Hepatocyte (in vitro differentiated cells): ENCODE data around the gene CSRP1. TPM values are rescaled to one million over a fixed set of nuclear protein-coding genes. Genes with fewer than 3 reads are reported as not detected.

Experiments used
- DNase-seq: peaks from one replicate; pipeline ENCODE4 v3.0.0-alpha.2; 2016; ENCODE audit warnings: low spot score
- H2AFZ ChIP-seq: fragments of 200-600 bp; sonication (generic); 2 replicates; pipeline ENCODE4 v1.6.0; 2016; ENCODE audit warnings: antibody characterized with exemption, mild to moderate bottlenecking
- H3K27ac ChIP-seq: fragments of 200-600 bp; sonication (generic); 2 replicates; pipeline ENCODE4 v1.5.1; 2016; ENCODE audit warnings: mild to moderate bottlenecking
- H3K27me3 ChIP-seq: fragments of 200-600 bp; sonication (generic); 2 replicates; pipeline ENCODE4 v1.6.1; 2016
- H3K36me3 ChIP-seq: fragments of 200-600 bp; sonication (generic); replicated peaks from 2 replicates; pipeline ENCODE4 v1.5.1; 2016; ENCODE audit warnings: low read depth; ENCODE audit not compliant: insufficient read depth
- H3K4me1 ChIP-seq: fragments of 200-600 bp; sonication (generic); 2 replicates; pipeline ENCODE4 v1.5.1; 2016; ENCODE audit warnings: mild to moderate bottlenecking, moderate library complexity; ENCODE audit not compliant: insufficient read depth
- H3K4me2 ChIP-seq: fragments of 200-600 bp; sonication (generic); 2 replicates; pipeline ENCODE4 v1.6.0; 2016
- H3K4me3 ChIP-seq: fragments of 200-600 bp; sonication (generic); 2 replicates; pipeline ENCODE4 v1.5.1; 2016; ENCODE audit warnings: mild to moderate bottlenecking
- H3K79me2 ChIP-seq: fragments of 200-600 bp; sonication (generic); 2 replicates; pipeline ENCODE4 v1.6.0; 2017; ENCODE audit warnings: mild to moderate bottlenecking
- H3K9me2 ChIP-seq: fragments of 200-600 bp; sonication (generic); replicated peaks from 2 replicates; pipeline ENCODE4 v1.6.0; 2017; ENCODE audit warnings: mild to moderate bottlenecking; ENCODE audit not compliant: insufficient read depth
- H3K9me3 ChIP-seq: fragments of 200-600 bp; sonication (generic); 2 replicates; pipeline ENCODE4 v1.5.1; 2016; ENCODE audit warnings: low read depth, mild to moderate bottlenecking
- H4K20me1 ChIP-seq: fragments of 200-600 bp; sonication (generic); 2 replicates; pipeline ENCODE4 v1.6.0; 2016; ENCODE audit warnings: mild to moderate bottlenecking; ENCODE audit not compliant: insufficient read depth, poor library complexity, severe bottlenecking
- EZH2 ChIP-seq: fragments of 200-600 bp; sonication (generic); IDR thresholded peaks from 2 replicates; pipeline ENCODE4 v1.6.1; 2016; ENCODE audit warnings: antibody characterized with exemption, mild to moderate bottlenecking, borderline replicate concordance
- EZH2phosphoT487 ChIP-seq: fragments of 200-600 bp; sonication (generic); IDR thresholded peaks from one replicate; pipeline ENCODE4 v1.6.1; 2018; ENCODE audit warnings: antibody characterized with exemption, mild to moderate bottlenecking, low read depth, moderate library complexity; ENCODE audit not compliant: unreplicated experiment, severe bottlenecking
- WGBS: methylation state at CpG from one replicate; pipeline ENCODE4 v1.1.6; 2016; ENCODE audit warnings: low lambda C conversion rate; ENCODE audit errors: missing lambda C conversion rate; 5-methylcytosine and 5-hydroxymethylcytosine counted together
- polyA plus RNA-seq: library from polyadenylated mRNA; unstranded; fragments of >200 nt; fragmentation: Nextera tagmentation; extraction: Ambion mirVana; gene quantifications from 2 replicates; pipeline ENCODE4 v1.2.1, GENCODE V29; 2016
- total RNA-seq: library from RNA; depleted of rRNA; stranded (reverse); fragments of >200 nt; gene quantifications from 2 replicates; pipeline ENCODE4 v1.2.3, GENCODE V29; 2014
- TF ChIP-seq, protein P1 (sequence below): fragments of 200-600 bp; sonication (generic); IDR thresholded peaks from 2 replicates; pipeline ENCODE4 v1.5.1; 2016; ENCODE audit warnings: antibody characterized with exemption, mild to moderate bottlenecking; ENCODE audit not compliant: poor library complexity

Gene CSRP1
- total and polyA plus RNA-seq, 2 experiments from 2014 or later: 50.9 to 76.0 TPM

- Histone ChIP-seq H3K9me2 (no peaks in the 10 kb centered on the region), H3K36me3 (no peaks in the 10 kb centered on the region), H3K79me2 (no peaks in the 10 kb centered on the region), H3K27me3 (peaks cover 6% of the 10 kb centered on the region), H4K20me1 (no peaks in the 10 kb centered on the region), H3K4me3 (no peak overlapping the region), H3K4me2 (peak overlapping the region; percentile 75), H3K9me3 (no peaks in the 10 kb centered on the region), H3K27ac (no peak overlapping the region), H2AFZ (peak overlapping the region; percentile 33), H3K4me1 (peaks cover 14% of the 10 kb centered on the region)
- peak; percentile 91 for DNase-seq
- 6% methylated on average over 35 of the region's 35 CpGs for WGBS
- TF ChIP-seq EZH2 (no peak), EZH2phosphoT487 (no peak)
- TF ChIP-seq, protein P1, sequence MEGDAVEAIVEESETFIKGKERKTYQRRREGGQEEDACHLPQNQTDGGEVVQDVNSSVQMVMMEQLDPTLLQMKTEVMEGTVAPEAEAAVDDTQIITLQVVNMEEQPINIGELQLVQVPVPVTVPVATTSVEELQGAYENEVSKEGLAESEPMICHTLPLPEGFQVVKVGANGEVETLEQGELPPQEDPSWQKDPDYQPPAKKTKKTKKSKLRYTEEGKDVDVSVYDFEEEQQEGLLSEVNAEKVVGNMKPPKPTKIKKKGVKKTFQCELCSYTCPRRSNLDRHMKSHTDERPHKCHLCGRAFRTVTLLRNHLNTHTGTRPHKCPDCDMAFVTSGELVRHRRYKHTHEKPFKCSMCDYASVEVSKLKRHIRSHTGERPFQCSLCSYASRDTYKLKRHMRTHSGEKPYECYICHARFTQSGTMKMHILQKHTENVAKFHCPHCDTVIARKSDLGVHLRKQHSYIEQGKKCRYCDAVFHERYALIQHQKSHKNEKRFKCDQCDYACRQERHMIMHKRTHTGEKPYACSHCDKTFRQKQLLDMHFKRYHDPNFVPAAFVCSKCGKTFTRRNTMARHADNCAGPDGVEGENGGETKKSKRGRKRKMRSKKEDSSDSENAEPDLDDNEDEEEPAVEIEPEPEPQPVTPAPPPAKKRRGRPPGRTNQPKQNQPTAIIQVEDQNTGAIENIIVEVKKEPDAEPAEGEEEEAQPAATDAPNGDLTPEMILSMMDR: peak; percentile 86
Observed at GRCh38 chr1:201481761-201482493, 25.0 kb downstream of the CSRP1 start.

- H3K79me2 ChIP-seq: no peaks in the 10 kb centered on the region
- H3K4me1 ChIP-seq: peaks cover 14% of the 10 kb centered on the region
- peak overlapping the region; percentile 75 for H3K4me2 ChIP-seq
- no peaks in the 10 kb centered on the region for H3K9me3 ChIP-seq
- H3K27ac ChIP-seq: no peak overlapping the region
- no peak for DNase-seq
- no peak for TF ChIP-seq EZH2phosphoT487
- TF ChIP-seq, protein P1: no peak
- no peak for TF ChIP-seq EZH2
- H3K36me3 ChIP-seq: no peaks in the 10 kb centered on the region
- WGBS: 9% methylated on average over 17 of the region's 17 CpGs
- no peaks in the 10 kb centered on the region for H4K20me1 ChIP-seq
- H2AFZ ChIP-seq: peak overlapping the region; percentile 23
- no peak overlapping the region for H3K4me3 ChIP-seq
- H3K27me3 ChIP-seq: peaks cover 6% of the 10 kb centered on the region
- no peaks in the 10 kb centered on the region for H3K9me2 ChIP-seq
Observed at GRCh38 chr1:201481004-201481380, 25.9 kb downstream of the CSRP1 start.

GRCh38 chr1:201480231-201481003 lies 26.5 kb downstream of the CSRP1 start:
- no peak overlapping the region for H3K4me3 ChIP-seq
- WGBS: 3% methylated on average over 33 of the region's 37 CpGs
- H3K4me2 ChIP-seq: peak overlapping the region; percentile 75
- H3K9me2 ChIP-seq: no peaks in the 10 kb centered on the region
- peak; percentile 87 for DNase-seq
- no peaks in the 10 kb centered on the region for H4K20me1 ChIP-seq
- no peaks in the 10 kb centered on the region for H3K36me3 ChIP-seq
- no peaks in the 10 kb centered on the region for H3K79me2 ChIP-seq
- no peak overlapping the region for H3K27ac ChIP-seq
- no peaks in the 10 kb centered on the region for H3K9me3 ChIP-seq
- H3K4me1 ChIP-seq: peaks cover 14% of the 10 kb centered on the region
- peak overlapping the region; percentile 23 for H2AFZ ChIP-seq
- peaks cover 6% of the 10 kb centered on the region for H3K27me3 ChIP-seq
- TF ChIP-seq EZH2: no peak
- TF ChIP-seq, protein P1: peak; percentile 3
